GM12873 (cell line): ENCODE results near the gene C3orf18.

Experiments used
- TF ChIP-seq, protein P1 (sequence below): IDR thresholded peaks from 2 replicates; pipeline ENCODE4 v1.5.1; 2012; ENCODE audit warnings: low read depth, mild to moderate bottlenecking, moderate library complexity, low read length, control low read depth; ENCODE audit not compliant: insufficient read depth; ENCODE audit errors: missing control alignments

C3orf18 gene

DNA sequence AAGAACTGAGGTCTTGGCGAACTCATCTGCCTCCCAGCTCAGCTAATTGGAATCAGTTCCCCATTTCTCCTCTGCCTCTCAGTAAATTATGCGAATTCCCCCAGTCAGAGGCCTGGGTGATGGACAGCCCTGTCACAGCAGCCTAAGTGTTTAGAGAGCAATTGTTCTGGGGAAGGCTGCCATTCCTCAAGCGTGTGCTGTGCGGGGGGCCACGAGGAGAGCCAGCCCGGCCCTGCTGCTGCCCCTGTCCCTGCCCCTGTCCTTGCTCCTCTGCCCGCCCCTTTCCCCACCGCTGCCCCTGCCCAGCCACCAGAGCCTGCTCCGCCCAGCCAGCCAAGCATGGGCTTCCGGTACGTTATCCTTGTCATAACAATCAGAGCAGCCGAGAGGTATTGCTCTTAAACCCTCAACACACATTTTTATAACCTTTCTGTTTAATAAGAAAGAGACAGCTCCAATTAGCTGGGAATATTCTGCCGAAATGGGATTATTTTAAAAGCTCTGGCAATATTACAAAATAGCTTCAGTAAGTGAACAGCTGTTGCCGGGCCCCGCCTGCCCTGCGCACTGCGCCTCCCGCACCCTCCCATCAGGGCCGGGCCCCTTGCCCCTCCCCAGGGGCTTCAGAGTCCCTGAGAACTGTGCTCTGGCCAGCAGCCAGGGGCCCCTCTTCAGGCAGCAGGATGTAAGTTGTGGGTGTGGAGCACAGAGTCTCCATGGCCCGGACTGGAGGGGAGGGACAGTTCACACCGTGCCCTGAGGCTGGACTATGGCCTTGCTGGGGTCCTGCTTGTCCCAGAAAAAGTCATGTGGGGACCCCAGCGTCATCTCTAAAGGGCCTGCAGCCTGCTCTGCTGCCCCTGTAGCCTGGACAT, 51.7 kb downstream of the C3orf18 start:
- TF ChIP-seq, protein P1, sequence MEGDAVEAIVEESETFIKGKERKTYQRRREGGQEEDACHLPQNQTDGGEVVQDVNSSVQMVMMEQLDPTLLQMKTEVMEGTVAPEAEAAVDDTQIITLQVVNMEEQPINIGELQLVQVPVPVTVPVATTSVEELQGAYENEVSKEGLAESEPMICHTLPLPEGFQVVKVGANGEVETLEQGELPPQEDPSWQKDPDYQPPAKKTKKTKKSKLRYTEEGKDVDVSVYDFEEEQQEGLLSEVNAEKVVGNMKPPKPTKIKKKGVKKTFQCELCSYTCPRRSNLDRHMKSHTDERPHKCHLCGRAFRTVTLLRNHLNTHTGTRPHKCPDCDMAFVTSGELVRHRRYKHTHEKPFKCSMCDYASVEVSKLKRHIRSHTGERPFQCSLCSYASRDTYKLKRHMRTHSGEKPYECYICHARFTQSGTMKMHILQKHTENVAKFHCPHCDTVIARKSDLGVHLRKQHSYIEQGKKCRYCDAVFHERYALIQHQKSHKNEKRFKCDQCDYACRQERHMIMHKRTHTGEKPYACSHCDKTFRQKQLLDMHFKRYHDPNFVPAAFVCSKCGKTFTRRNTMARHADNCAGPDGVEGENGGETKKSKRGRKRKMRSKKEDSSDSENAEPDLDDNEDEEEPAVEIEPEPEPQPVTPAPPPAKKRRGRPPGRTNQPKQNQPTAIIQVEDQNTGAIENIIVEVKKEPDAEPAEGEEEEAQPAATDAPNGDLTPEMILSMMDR: no peak

DNA sequence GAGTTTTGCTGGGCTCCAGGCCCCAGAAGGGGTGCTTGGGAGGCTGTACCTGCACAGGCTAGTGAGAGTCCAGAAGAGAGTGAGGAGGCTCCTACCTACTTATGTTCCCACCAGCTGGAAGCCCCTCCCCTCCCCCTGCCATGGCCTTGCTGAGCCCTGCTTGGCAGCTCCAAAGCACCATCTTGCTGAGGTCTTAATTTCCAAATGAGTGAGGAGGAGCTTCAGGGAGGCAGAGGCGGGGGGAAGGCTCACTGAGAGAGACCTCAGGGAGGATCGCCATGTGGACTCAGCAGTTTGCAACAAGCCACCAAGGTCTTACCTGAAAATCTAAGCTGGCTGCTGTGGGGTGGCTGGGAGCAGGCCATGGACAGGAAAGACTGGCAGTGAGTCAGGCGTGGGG, 55.4 kb downstream of the C3orf18 start:
- TF ChIP-seq, protein P1: no peak

DNA sequence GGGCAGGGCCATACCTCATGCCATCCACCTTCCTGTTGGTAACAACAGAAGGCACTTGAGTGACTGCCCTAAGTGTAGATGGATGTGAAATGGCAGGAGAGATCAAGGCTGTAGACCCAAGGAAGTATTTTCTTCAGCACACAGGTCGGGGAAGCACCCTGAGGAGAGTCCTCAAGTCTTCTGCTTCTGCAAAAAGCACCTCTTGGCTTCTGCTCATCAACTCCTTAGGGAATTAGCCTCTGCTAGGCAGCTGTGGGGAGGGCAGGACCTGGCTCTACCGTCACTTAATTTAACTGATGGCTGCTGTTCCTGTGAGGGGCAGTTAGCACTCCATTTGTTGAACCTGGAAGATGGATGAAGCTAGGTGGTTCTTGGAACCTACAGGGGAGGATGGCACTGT, 57.2 kb downstream of the C3orf18 start:
- TF ChIP-seq, protein P1: no peak

DNA sequence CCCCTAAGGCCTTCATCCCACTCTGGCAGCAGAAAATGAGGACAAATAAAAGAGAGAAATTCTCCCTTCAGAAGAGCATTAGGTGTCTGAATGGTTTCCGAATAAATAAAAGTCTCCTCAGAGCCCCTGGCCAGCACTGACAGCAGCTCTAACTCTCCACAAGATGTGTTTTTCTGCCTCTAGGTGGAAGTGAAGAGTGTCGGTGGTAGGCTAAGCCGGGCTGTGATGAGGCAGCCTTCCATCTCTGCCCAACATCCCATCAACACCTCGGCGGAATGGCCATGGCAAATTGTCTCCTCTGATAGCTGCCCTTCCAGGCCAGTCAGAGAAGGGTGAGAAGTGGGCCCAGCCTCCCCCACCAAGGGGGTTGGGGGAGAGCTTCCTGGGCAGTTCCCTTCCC, 57.8 kb downstream of the C3orf18 start:
- TF ChIP-seq, protein P1: no peak

DNA sequence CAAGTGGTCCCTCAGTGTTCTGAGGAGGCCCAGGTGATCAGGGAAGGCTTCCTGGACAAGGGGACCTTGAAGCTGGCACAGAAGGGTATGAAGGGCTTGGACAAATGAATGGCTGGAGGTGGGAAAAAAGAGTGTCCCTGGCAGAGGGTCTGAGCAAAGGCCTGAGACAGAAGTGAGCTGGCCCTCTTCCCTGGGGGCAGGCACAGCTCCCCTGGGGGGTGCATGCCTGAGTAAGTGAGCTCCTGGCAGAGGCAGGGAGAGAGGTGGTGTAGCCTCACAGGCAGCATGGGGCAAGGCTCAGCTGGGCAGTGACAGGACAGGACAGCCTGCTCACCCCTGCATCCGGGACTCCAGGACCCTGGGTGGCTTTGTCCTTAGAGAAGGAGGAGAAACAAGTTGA, 58.7 kb downstream of the C3orf18 start:
- TF ChIP-seq, protein P1: no peak
